ENCODE measurements around the gene TRIM75.

GRCh38 chr4:165010991-165011390 is 42.7 kb upstream of the TRIM75 start:
- no peak for TF ChIP-seq CTCF (conservative IDR thresholded peaks at IDR 0.05 in 1 of 2, IDR thresholded peaks at IDR 0.05 in 1 of 2; ENCODE audit: extremely low read depth in 1 of 2, insufficient read depth in 1 of 2, low read depth in 1 of 2, low read length in 2 of 2)
- no peak for TF ChIP-seq EZH2 (IDR thresholded peaks at IDR 0.05; ENCODE audit: borderline replicate concordance, low read length)

Data from mammary epithelial cell (primary cell).